ENCODE data around the gene GSTP1. TPM values are rescaled to one million over a fixed set of nuclear protein-coding genes. Genes with fewer than 3 reads are reported as not detected.
"Not testable (repeated sequence)": the region's sequence is repeated elsewhere in the genome, so short reads cannot be mapped to it uniquely, and the experiment has no call there.

The GSTP1 gene
- polyA plus RNA-seq, 3 donors, result 853 to 1,483 (median 1,250) TPM

DNA sequence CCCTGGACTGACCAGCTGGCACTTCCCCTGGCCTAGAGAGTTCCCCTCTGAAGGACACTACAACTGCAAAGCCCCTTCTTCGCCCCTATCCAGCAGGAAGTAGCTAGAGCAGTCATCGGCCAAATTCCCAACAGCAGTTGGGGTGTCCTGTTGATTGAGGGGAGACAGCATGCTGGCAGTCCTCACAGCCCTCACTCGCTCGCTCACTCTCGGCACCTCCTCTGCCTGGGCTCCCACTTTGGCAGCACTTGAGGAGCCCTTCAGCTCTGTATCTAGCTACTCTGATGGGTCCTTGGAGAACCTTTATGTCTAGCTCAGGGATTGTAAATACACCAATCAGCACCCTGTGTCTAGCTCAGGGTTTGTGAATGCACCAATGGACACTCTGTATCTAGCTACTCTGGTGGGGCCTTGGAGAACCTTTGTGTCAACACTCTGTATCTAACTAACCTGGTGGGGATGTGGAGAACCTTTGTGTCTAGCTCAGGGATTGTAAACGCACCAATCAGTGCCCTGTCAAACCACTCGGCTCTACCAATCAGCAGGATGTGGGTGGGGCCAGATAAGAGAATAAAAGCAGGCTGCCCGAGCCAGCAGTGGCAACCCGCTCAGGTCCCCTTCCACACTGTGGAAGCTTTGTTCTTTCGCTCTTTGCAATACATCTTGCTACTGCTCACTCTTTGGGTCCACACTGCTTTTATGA lies 42.7 kb downstream of the GSTP1 start:
- not testable (repeated sequence) for H3K4me3 Mint-ChIP-seq; H3K9ac ChIP-seq (ENCODE audit: insufficient read depth, low read length, poor library complexity, severe bottlenecking)

DNA sequence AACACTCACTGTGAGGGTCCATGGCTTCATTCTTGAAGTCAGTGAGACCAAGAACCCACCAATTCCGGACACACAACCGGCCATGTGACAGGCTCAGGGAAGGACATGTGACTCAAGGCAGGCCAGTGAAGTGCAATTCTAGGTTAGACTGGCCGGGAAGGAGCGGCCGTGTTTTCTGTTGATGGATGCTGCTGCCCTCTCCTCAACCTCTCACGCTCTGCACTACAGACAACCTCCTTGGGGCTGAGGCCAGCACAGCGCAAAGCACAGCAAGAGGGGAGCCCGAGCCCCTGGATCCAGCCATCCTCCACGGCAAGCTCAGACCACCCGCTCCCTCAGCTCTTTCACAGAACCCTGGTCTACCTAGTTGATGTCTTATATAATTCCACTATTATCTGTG lies 43.4 kb downstream of the GSTP1 start:
- H3K4me3 ChIP-seq (replicated peaks in 1 of 3; ENCODE audit: low read depth in 2 of 3, low read length in 3 of 3), result no peak overlapping the region
- Mint-ChIP-seq H3K4me3 (no peak overlapping the region), H3K9me3 (peaks cover 0 to 6% (median 0%) of the 10 kb centered on the region in 7 donors), H3K27ac (peak overlapping the region in 1 of 7 donors; percentile 39), H3K27me3 (ENCODE audit: low read depth in 3 of 3) (peaks cover 2 to 5% (median 4%) of the 10 kb centered on the region in 3 donors), H3K4me1 (peaks cover 10% of the 10 kb centered on the region), H3K36me3 (no peaks in the 10 kb centered on the region)
- no peak overlapping the region for H3K4me2 ChIP-seq (replicated peaks; ENCODE audit: extremely low read depth, low read length, poor library complexity, severe bottlenecking)
- H3K79me2 ChIP-seq (ENCODE audit: insufficient read depth, low read length), result no peaks in the 10 kb centered on the region
- H3K36me3 ChIP-seq (replicated peaks in 1 of 2; ENCODE audit: control insufficient read depth in 1 of 2, insufficient read depth in 2 of 2, low read length in 2 of 2), result no peaks in the 10 kb centered on the region
- H3K9me3 ChIP-seq (replicated peaks in 1 of 2; ENCODE audit: control insufficient read depth in 1 of 2, insufficient read depth in 1 of 2, low read length in 2 of 2), result no peaks in the 10 kb centered on the region
- DNase-seq, result no peak
- no peak for TF ChIP-seq CTCF (IDR thresholded peaks at IDR 0.05)
- H2AFZ ChIP-seq (ENCODE audit: insufficient read depth, low read depth, low read length, poor library complexity, severe bottlenecking), result no peak overlapping the region
- peaks cover 16 to 21% of the 10 kb centered on the region in 2 donors for H3K4me1 ChIP-seq (ENCODE audit: control insufficient read depth in 1 of 2, insufficient read depth in 2 of 2, low read length in 2 of 2)
- no peaks in the 10 kb centered on the region for H3K27me3 ChIP-seq (ENCODE audit: control insufficient read depth in 2 of 2, insufficient read depth in 2 of 2, low read length in 2 of 2)
- no peaks in the 10 kb centered on the region for H4K20me1 ChIP-seq (ENCODE audit: insufficient read depth, low read length)
- intact Hi-C loops (cut with micrococcal nuclease), result loop anchor here (5.0 to 10.0 kb wide), 2 partner anchors 85 to 88 kb away; no protein-coding TSS in a partner anchor
- H3K27ac ChIP-seq (ENCODE audit: low read depth in 1 of 2, low read length in 2 of 2), result no peak overlapping the region
- no peak overlapping the region for H3K9ac ChIP-seq (ENCODE audit: insufficient read depth, low read length, poor library complexity, severe bottlenecking)
- WGBS (ENCODE audit: insufficient coverage), result 93% methylated on average over 7 of the region's 10 CpGs

More for the DNA sequence above, 42.7 kb downstream of the GSTP1 start:
- H3K27me3 ChIP-seq (ENCODE audit: control insufficient read depth in 2 of 2, insufficient read depth in 2 of 2, low read length in 2 of 2); H3K79me2 ChIP-seq (ENCODE audit: insufficient read depth, low read length); H3K9me3 ChIP-seq (replicated peaks in 1 of 2; ENCODE audit: control insufficient read depth in 1 of 2, insufficient read depth in 1 of 2, low read length in 2 of 2); DNase-seq; H3K36me3 Mint-ChIP-seq; H3K4me2 ChIP-seq (replicated peaks; ENCODE audit: extremely low read depth, low read length, poor library complexity, severe bottlenecking); H3K27me3 Mint-ChIP-seq (ENCODE audit: low read depth in 3 of 3); H3K36me3 ChIP-seq (replicated peaks in 1 of 2; ENCODE audit: control insufficient read depth in 1 of 2, insufficient read depth in 2 of 2, low read length in 2 of 2); H3K27ac Mint-ChIP-seq; H2AFZ ChIP-seq (ENCODE audit: insufficient read depth, low read depth, low read length, poor library complexity, severe bottlenecking); H3K9me3 Mint-ChIP-seq; H3K27ac ChIP-seq (ENCODE audit: low read depth in 1 of 2, low read length in 2 of 2); H4K20me1 ChIP-seq (ENCODE audit: insufficient read depth, low read length); H3K4me3 ChIP-seq (replicated peaks in 1 of 3; ENCODE audit: low read depth in 2 of 3, low read length in 3 of 3): not testable (repeated sequence)
- WGBS (ENCODE audit: insufficient coverage), result 95% methylated on average over 4 of the region's 10 CpGs
- peaks cover 10% of the 10 kb centered on the region for H3K4me1 Mint-ChIP-seq
- peaks cover 16 to 20% of the 10 kb centered on the region in 2 donors for H3K4me1 ChIP-seq (ENCODE audit: control insufficient read depth in 1 of 2, insufficient read depth in 2 of 2, low read length in 2 of 2)
- intact Hi-C loops (cut with micrococcal nuclease), result loop anchor here (5.0 to 10.0 kb wide), 2 partner anchors 86 to 89 kb away; no protein-coding TSS in a partner anchor
